Upper lobe of left lung (tissue), 4 donors: ENCODE results near the gene LIME1.

Experiments
- EP300 ChIP-seq, 4 donors: sonication (generic); formaldehyde crosslinking; IDR thresholded peaks; one replicate each; pipeline ENCODE4 v1.5.1; 2017; ENCODE audit warnings: antibody characterized with exemption in 4 of 4, control low read depth in 2 of 4
- POLR2A ChIP-seq, 4 donors: fragments of 450-650 bp; IDR thresholded peaks; one replicate each; pipeline ENCODE4 v1.5.1; 2016 to 2017; ENCODE audit warnings: antibody characterized with exemption in 4 of 4, mild to moderate bottlenecking in 2 of 4
- POLR2AphosphoS5 ChIP-seq, 2 donors: sonication (generic); formaldehyde crosslinking; IDR thresholded peaks; one replicate each; pipeline ENCODE4 v1.5.1; 2017; ENCODE audit warnings: antibody characterized with exemption in 2 of 2
- TF ChIP-seq, protein P1 (sequence below), 6 experiments: fragments of 450-650 bp in 4 of 6; fragments of 200-600 bp in 2 of 6; sonication (generic) in 2 of 6; IDR thresholded peaks; one replicate each; pipeline ENCODE4 v1.5.1; 2016 to 2019; ENCODE audit warnings: antibody characterized with exemption in 6 of 6

GRCh38 chr20:63767886-63768285 lies 31.4 kb downstream of the LIME1 start:
- TF ChIP-seq POLR2AphosphoS5 (IDR thresholded peaks at IDR 0.05) (no peak), POLR2A (IDR thresholded peaks at IDR 0.05) (no peak), EP300 (IDR thresholded peaks at IDR 0.05) (no peak)
- TF ChIP-seq, protein P1, sequence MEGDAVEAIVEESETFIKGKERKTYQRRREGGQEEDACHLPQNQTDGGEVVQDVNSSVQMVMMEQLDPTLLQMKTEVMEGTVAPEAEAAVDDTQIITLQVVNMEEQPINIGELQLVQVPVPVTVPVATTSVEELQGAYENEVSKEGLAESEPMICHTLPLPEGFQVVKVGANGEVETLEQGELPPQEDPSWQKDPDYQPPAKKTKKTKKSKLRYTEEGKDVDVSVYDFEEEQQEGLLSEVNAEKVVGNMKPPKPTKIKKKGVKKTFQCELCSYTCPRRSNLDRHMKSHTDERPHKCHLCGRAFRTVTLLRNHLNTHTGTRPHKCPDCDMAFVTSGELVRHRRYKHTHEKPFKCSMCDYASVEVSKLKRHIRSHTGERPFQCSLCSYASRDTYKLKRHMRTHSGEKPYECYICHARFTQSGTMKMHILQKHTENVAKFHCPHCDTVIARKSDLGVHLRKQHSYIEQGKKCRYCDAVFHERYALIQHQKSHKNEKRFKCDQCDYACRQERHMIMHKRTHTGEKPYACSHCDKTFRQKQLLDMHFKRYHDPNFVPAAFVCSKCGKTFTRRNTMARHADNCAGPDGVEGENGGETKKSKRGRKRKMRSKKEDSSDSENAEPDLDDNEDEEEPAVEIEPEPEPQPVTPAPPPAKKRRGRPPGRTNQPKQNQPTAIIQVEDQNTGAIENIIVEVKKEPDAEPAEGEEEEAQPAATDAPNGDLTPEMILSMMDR (IDR thresholded peaks at IDR 0.05): no peak
